Small intestine (tissue), 7 donors: ENCODE data around the gene ZNF701. TPM values are rescaled to one million over a fixed set of nuclear protein-coding genes. Genes with fewer than 3 reads are reported as not detected.
"Not testable (repeated sequence)": the region's sequence is repeated elsewhere in the genome, so short reads cannot be mapped to it uniquely, and the experiment has no call there.

Source experiments
- DNase-seq, 2 donors: peaks; one replicate each; pipeline versions ENCODE4 v3.0.0 to v3.0.0-alpha.2; 2013
- FAIRE-seq: peaks from 2 replicates; lab custom pipeline; 2012; peaks lifted over from hg19 to GRCh38; lab: Jason Lieb, UNC
- H3K27ac ChIP-seq, 3 donors: one replicate each; pipeline ENCODE4 v1.5.1; 2013; ENCODE audit warnings: low read length in 2 of 3, mild to moderate bottlenecking in 2 of 3, control low read depth in 1 of 3, inconsistent platforms in 1 of 3, low read depth in 1 of 3, moderate library complexity in 1 of 3
- H3K27me3 ChIP-seq, 3 donors: one replicate each; pipeline ENCODE4 v1.6.1; 2013; ENCODE audit warnings: low read length in 3 of 3, inconsistent platforms in 1 of 3; ENCODE audit not compliant: control insufficient read depth in 3 of 3, insufficient read depth in 3 of 3
- H3K36me3 ChIP-seq, 3 donors: one replicate each; pipeline ENCODE4 v1.6.1; 2013; ENCODE audit warnings: low read length in 3 of 3, inconsistent platforms in 1 of 3, low read depth in 1 of 3, mild to moderate bottlenecking in 1 of 3, moderate library complexity in 1 of 3; ENCODE audit not compliant: control insufficient read depth in 3 of 3, insufficient read depth in 2 of 3
- H3K4me1 ChIP-seq, 3 donors: one replicate each; pipeline ENCODE4 v1.6.1; 2013; ENCODE audit warnings: low read length in 2 of 3, inconsistent platforms in 1 of 3, low read depth in 1 of 3, mild to moderate bottlenecking in 1 of 3, moderate library complexity in 1 of 3; ENCODE audit not compliant: control insufficient read depth in 3 of 3, insufficient read depth in 2 of 3
- H3K4me3 ChIP-seq, 3 donors: one replicate each; pipeline ENCODE4 v1.5.1; 2013; ENCODE audit warnings: low read length in 3 of 3, control low read depth in 1 of 3, inconsistent platforms in 1 of 3, low read depth in 1 of 3, mild to moderate bottlenecking in 1 of 3, moderate library complexity in 1 of 3
- H3K9me3 ChIP-seq, 2 donors: one replicate each; pipeline ENCODE4 v1.6.1; 2013; ENCODE audit warnings: low read depth in 1 of 2, low read length in 1 of 2; ENCODE audit not compliant: control insufficient read depth in 2 of 2, insufficient read depth in 1 of 2
- WGBS, 3 donors: extraction: QIAGEN DNeasy Blood & Tissue Kit; methylation state at CpG; one replicate each; pipeline ENCODE4 v1.1.7; 2013; 5-methylcytosine and 5-hydroxymethylcytosine counted together
- polyA plus RNA-seq, 4 donors: library from polyadenylated mRNA; stranded (reverse) in 3 of 4; unstranded in 1 of 4; fragments of 200-250 nt in 3 of 4; fragments of 120-200 nt in 1 of 4; gene quantifications; one replicate each; pipeline versions ENCODE4 v1.2.1 to v1.2.3, GENCODE V29; 2013
- donor health status: healthy with polysubstance abuse.
- donor health status: control.
- donor health status: control.
- donor health status: Bipolar disorder and iron deficiency.
- donor health status: healthy.

ZNF701 gene
- polyA plus RNA-seq, 4 donors, result 2.7 to 18.5 (median 5.4) TPM

DNA sequence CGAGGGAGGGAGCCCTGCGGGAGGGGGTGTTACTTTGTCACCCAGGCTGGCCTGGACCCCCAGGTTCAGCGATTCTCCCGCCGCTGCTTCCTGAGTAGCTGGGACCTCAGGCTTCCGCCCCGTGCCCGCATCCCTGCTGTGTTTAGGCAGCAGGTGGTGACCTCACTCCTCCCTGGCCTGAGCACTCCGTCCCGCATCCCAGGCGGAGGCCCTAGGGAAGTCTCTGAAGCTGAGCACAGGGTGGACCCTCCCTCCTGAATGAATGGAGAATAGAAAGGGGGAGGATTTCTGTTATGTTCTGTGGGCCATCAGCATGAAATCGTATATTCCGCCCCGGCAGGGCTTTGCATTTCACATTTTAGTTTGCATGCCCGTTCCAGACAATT lies 34.7 kb upstream of the ZNF701 start:
- WGBS, 3 donors, result 19 to 78% (median 63%) methylated on average over 12 to 15 of the region's 15 CpGs
- H3K4me3 ChIP-seq, result peak overlapping the region in 2 of 3 donors; percentile 10 to 70
- H3K9me3 ChIP-seq, result peaks cover 1 to 16% of the 10 kb centered on the region in 2 donors
- peaks cover 0 to 31% (median 15%) of the 10 kb centered on the region in 3 donors for H3K36me3 ChIP-seq
- H3K27ac ChIP-seq, result peak overlapping the region in 2 of 3 donors; percentile 31 to 89
- H3K27me3 ChIP-seq, FAIRE-seq, DNase-seq, H3K4me1 ChIP-seq: not testable (repeated sequence)

DNA sequence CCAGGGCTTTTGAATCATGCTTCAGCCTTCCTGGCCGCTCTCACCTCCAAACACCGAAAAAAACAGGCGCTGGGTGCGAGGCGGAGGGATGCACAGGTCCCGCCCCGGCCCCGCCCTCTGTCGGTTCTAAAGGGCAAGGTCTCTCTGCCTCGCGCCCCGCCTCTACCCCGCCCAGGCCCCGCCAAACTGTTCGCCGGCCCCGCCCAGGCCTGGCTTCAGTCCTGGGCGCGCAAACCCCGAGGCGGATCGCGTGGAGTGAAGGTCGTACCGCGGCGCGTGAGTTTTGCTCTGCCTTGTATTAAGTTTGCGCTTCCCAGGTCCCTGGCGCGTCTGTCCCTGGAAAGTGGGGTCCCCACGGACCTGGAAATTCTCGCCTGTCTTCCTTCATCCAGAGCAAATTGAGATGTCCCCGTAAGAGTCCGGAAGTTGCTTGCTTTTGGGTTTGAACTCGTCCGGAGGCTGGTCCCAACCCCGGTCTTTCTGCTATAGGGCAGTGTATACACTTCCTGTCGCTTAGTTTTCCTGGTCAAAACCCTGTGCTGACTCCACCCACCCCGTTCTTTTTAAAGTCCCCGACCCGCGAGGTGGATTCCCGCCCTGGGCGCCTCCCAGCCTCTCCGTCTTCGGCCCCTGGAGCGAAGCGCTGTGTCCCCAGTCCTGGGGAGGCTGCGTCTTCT lies 34.2 kb upstream of the ZNF701 start:
- Histone ChIP-seq H3K27ac (peak overlapping the region; percentile 36 to 91 (median 89)), H3K4me3 (peak overlapping the region; percentile 10 to 70 (median 53)), H3K4me1 (peaks cover 0 to 5% (median 0%) of the 10 kb centered on the region in 3 donors), H3K27me3 (no peaks in the 10 kb centered on the region), H3K9me3 (peaks cover 1 to 18% of the 10 kb centered on the region in 2 donors), H3K36me3 (peaks cover 0 to 27% (median 16%) of the 10 kb centered on the region in 3 donors)
- 22 to 71% (median 50%) methylated on average over 50 of the region's 50 CpGs for WGBS, 3 donors
- no peak for FAIRE-seq
- peak; percentile 49 to 95 for DNase-seq

DNA sequence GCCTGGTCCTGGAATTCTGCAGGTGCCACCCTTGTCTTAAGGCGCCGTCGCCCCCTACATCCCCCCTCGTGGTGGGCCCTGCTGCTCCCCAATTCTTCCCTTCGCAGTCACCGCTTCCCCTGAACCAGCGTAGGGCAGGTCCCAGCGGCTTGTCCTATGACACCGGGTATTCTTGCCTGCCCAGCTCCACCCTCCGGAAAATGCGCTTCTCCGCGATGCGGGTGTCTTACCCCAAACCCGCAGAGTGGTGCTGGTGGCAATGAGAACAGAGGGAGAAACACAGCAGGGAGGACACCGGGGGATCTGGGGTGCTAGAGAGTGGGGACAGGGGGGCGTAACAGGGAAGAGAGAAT lies 33.7 kb upstream of the ZNF701 start:
- no peaks in the 10 kb centered on the region for H3K27me3 ChIP-seq
- FAIRE-seq (no peak), DNase-seq (no peak)
- peaks cover 0 to 5% (median 0%) of the 10 kb centered on the region in 3 donors for H3K4me1 ChIP-seq
- peak overlapping the region; percentile 36 to 91 (median 89) for H3K27ac ChIP-seq
- peaks cover 0 to 26% (median 17%) of the 10 kb centered on the region in 3 donors for H3K36me3 ChIP-seq
- H3K9me3 ChIP-seq, result peaks cover 1 to 23% of the 10 kb centered on the region in 2 donors
- 27 to 76% (median 58%) methylated on average over 17 of the region's 17 CpGs for WGBS, 3 donors
- H3K4me3 ChIP-seq, result peak overlapping the region; percentile 10 to 70 (median 53)

- not testable (repeated sequence) for H3K4me1 ChIP-seq, H3K27ac ChIP-seq, DNase-seq, H3K4me3 ChIP-seq, FAIRE-seq, H3K27me3 ChIP-seq
- WGBS, 3 donors, result 77 to 87% (median 78%) methylated on average over 4 of the region's 4 CpGs
- peaks cover 1 to 36% of the 10 kb centered on the region in 2 donors for H3K9me3 ChIP-seq
- H3K36me3 ChIP-seq, result peaks cover 3 to 29% (median 18%) of the 10 kb centered on the region in 3 donors
Measured at GRCh38 chr19:52538815-52539214, 31.3 kb upstream of the ZNF701 start.

DNA sequence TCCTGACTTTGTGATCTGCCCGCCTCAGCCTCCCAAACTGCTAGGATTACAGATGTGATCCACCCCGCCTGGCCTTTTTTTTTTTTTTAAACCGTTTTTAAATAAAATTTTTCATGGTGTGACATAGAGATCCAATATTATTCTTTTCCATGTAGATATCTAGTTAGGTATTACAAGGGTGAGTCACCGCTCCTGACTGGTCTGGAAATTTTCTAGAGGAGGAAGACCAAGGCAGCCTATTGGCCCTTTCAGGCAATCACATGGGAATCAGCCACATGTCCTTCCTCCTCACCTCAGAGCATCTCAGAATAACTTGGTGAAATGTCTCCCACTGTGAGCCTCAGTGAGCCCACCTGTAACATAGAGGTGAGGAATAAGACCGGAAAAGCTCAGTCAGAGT lies 28.9 kb upstream of the ZNF701 start:
- peaks cover 7 to 41% (median 26%) of the 10 kb centered on the region in 3 donors for H3K36me3 ChIP-seq
- WGBS, 3 donors, result 95 to 98% (median 98%) methylated on average over 5 of the region's 5 CpGs
- not testable (repeated sequence) for DNase-seq, FAIRE-seq, H3K27me3 ChIP-seq, H3K4me1 ChIP-seq, H3K27ac ChIP-seq, H3K4me3 ChIP-seq
- peaks cover 0 to 54% of the 10 kb centered on the region in 2 donors for H3K9me3 ChIP-seq

DNA sequence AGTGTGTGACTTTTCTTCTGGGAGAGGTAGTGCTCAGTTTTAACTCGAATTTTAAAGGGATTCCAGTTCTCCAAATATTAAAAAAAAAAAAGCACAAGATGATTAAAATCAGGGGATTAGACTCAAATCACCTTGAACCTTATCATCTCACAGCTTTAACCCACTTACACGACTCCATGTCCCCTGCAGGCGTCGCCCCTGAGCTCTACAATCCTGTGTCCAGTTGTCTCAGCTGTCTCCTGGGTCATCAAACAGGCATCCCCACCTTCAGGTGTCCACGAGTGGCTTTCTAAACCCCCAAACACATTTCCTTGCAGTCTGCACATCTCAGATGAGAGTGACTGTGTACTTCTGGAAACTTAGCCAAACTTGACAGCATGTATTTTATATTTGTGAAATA lies 28.5 kb upstream of the ZNF701 start:
- H3K27me3 ChIP-seq, result no peaks in the 10 kb centered on the region
- DNase-seq (no peak), FAIRE-seq (no peak)
- H3K36me3 ChIP-seq, result peaks cover 7 to 44% (median 30%) of the 10 kb centered on the region in 3 donors
- H3K9me3 ChIP-seq, result peaks cover 0 to 58% of the 10 kb centered on the region in 2 donors
- H3K4me3 ChIP-seq, result no peak overlapping the region
- H3K4me1 ChIP-seq, result no peaks in the 10 kb centered on the region
- WGBS, 3 donors, result 91 to 99% (median 94%) methylated on average over 5 of the region's 5 CpGs
- H3K27ac ChIP-seq, result no peak overlapping the region

DNA sequence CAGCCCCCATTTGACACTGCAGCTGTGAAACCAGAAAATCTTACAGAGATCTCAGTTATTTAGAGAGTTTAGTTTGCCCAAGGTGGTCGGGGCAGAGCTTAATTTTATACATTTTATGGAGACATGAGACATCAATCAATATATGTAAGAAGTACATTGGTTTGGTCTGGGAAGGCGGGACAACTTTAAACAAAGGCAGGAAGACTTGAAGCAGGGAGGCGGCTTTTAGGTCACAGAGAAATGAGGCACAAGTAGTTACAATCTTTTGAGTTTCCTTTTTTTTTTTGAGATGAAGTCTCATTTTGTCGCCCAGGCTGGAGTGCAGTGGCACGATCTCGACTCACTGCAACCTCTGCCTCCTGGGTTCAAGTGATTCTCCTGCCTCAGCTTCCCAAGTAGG lies 27.5 kb upstream of the ZNF701 start:
- H3K27ac ChIP-seq, FAIRE-seq, H3K4me3 ChIP-seq, DNase-seq, H3K4me1 ChIP-seq, H3K27me3 ChIP-seq: not testable (repeated sequence)
- Histone ChIP-seq H3K9me3 (peaks cover 0 to 61% of the 10 kb centered on the region in 2 donors), H3K36me3 (peaks cover 7 to 51% (median 36%) of the 10 kb centered on the region in 3 donors)
- 73 to 91% (median 90%) methylated on average over 6 of the region's 6 CpGs for WGBS, 3 donors

DNA sequence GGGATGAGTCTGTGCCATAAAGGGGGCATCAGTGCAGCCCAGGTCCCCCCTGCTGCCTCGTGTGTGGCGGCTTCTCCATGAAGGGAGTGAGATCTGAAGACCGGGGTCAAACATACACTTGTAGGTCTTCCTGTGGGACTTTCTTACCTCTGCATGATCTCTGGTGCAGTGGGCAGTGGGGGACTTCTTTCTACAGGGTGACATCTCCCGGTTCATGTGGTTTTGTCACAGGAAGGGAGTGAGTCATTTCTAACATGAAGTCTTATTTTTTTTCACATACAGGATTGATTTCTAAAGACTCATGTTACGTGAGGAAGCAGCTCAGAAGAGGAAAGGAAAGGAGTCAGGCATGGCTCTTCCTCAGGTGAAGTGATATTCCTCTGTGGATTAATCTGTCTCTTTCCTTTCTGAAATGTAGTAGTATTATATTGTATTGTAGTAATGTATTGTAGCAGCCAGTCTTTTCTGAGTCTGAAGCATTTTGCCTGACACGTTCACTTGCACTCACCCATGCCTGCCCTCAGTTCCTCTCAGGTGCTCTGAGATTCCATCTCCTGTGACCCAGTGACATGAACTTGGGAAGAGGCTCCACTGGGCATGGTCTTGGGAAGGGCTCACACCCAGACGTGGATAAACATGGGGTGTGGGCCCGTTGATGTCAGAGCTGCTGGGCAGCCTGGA lies 27.0 kb upstream of the ZNF701 start:
- no peak for FAIRE-seq
- peaks cover 7 to 56% (median 38%) of the 10 kb centered on the region in 3 donors for H3K36me3 ChIP-seq

More for the DNA sequence above, 27.0 kb upstream of the ZNF701 start:
- Histone ChIP-seq H3K27ac (no peak overlapping the region), H3K27me3 (no peaks in the 10 kb centered on the region), H3K9me3 (peaks cover 0 to 61% of the 10 kb centered on the region in 2 donors), H3K4me3 (no peak overlapping the region), H3K4me1 (no peaks in the 10 kb centered on the region)
- DNase-seq, result peak in 1 of 2 donors; percentile 11
- 68 to 90% (median 86%) methylated on average over 8 of the region's 8 CpGs for WGBS, 3 donors
